Ectodermal cell (in vitro differentiated cells): ENCODE data around the gene ANKIB1.

ENCODE experiments used
- H3K27ac ChIP-seq: 2 replicates; pipeline ENCODE4 v1.7.0; 2013; ENCODE audit warnings: mild to moderate bottlenecking, low read depth, low read length; ENCODE audit not compliant: insufficient read depth, poor library complexity, severe bottlenecking
- H3K27me3 ChIP-seq: 2 replicates; pipeline ENCODE4 v1.7.0; 2013; ENCODE audit warnings: mild to moderate bottlenecking, low read length; ENCODE audit not compliant: insufficient read depth, control insufficient read depth, poor library complexity, severe bottlenecking
- H3K36me3 ChIP-seq: one replicate; pipeline ENCODE4 v1.7.0; 2013; ENCODE audit warnings: low read length; ENCODE audit not compliant: control insufficient read depth, insufficient read depth
- H3K4me1 ChIP-seq: one replicate; pipeline ENCODE4 v1.7.0; 2013; ENCODE audit warnings: low read length; ENCODE audit not compliant: control insufficient read depth, insufficient read depth
- H3K4me3 ChIP-seq: 2 replicates; pipeline ENCODE4 v1.7.0; 2013; ENCODE audit warnings: low read depth, low read length, control low read depth; ENCODE audit not compliant: insufficient read depth
- H3K9me3 ChIP-seq: 2 replicates; pipeline ENCODE4 v1.7.0; 2013; ENCODE audit warnings: mild to moderate bottlenecking, low read length, moderate library complexity; ENCODE audit not compliant: control insufficient read depth
- WGBS, 2 experiments: methylation state at CpG; one replicate each; pipeline ENCODE4 v1.1.7; 2013; ENCODE audit warnings: missing lambda C conversion rate in 2 of 2; 5-methylcytosine and 5-hydroxymethylcytosine counted together

The ANKIB1 gene

DNA sequence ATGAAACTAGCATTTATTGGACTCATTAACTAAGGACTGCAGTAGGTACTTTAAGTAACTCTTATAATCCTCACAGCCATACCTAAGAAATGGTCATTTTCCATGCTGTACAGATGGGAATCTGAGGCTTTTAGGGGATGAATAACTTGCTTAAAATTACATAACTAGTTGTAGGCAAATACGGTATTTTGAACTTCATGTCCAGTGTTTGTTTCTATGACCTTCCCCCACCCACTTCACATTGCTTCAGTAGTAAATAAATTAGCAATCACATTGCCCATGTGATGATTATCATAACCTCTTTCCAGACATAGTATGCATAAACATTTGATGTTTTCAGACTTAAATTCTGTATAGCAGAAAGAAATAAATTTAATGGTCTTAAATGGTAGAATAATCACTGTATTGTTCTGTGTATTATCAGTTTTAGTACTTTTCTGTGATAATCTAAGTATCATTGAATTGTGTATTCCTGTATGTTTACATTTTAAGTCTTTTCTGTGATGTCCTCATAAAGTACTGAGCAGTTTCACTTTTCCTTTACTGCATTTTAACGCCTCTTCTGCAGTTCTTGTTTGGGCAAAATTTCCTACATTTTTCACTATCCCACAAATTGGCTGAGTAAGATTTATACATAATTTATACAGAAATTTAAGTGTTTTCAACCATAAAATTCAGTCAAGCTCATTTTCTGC is 48.3 kb downstream of the ANKIB1 start:
- WGBS, 2 experiments = 97 to 100% methylated on average over 1 to 2 of the region's 2 CpGs

DNA sequence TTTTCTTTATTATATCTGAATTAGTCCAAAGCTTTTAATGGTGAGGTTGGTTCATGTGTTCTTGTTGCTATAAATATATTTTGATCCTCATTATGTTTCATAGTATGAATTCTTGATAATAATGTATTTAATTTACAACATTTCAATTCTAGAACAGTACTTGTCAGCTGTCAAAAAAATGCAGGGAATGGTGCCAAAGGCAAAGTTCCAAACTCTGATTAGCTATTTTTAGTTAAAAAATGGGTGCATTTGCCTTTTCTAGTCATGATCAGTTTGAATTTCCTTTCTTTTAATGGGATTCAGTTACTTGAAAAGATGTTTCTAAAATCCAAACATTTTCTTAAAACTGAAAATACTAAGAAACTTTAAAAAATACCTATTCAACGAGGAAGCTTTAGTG is 49.6 kb downstream of the ANKIB1 start:
- no peaks in the 10 kb centered on the region for H3K4me1 ChIP-seq
- WGBS, 2 experiments = 100% methylated on average over 1 of the region's 1 CpG; no CpG with 5 or more reads in 1 of the 2 experiments
- no peak overlapping the region for H3K4me3 ChIP-seq
- no peaks in the 10 kb centered on the region for H3K9me3 ChIP-seq
- H3K27ac ChIP-seq = no peak overlapping the region
- no peaks in the 10 kb centered on the region for H3K36me3 ChIP-seq
- H3K27me3 ChIP-seq = no peaks in the 10 kb centered on the region

More for the DNA sequence above, 48.3 kb downstream of the ANKIB1 start:
- H3K36me3 ChIP-seq = no peaks in the 10 kb centered on the region
- no peak overlapping the region for H3K27ac ChIP-seq
- H3K4me3 ChIP-seq = no peak overlapping the region
- H3K27me3 ChIP-seq = no peaks in the 10 kb centered on the region
- H3K9me3 ChIP-seq = no peaks in the 10 kb centered on the region
- no peaks in the 10 kb centered on the region for H3K4me1 ChIP-seq

DNA sequence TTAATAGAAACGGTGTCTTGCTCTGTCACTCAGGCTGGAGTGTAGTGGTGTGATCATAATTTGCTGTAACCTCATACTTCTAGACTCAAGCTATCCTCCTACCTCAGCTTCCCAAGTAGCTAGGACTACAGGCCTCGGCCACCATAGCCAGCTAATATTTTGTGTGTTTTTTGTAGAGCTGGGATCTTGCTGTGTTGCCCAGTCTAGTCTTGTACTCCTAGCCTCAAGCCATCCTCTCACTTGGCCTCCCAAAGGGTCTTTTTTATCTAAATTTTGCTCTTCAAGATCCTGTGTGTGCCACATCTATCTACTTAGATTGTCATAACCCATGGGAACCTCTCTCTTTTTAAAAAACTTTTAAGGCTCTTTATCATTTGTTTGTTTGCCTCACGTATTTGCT is 50.5 kb downstream of the ANKIB1 start:
- Histone ChIP-seq H3K27ac (no peak overlapping the region), H3K9me3 (no peaks in the 10 kb centered on the region), H3K36me3 (no peaks in the 10 kb centered on the region), H3K4me3 (no peak overlapping the region), H3K27me3 (no peaks in the 10 kb centered on the region), H3K4me1 (no peaks in the 10 kb centered on the region)
- WGBS, 2 experiments = 100% methylated on average over 2 of the region's 3 CpGs; no CpG with 5 or more reads in 1 of the 2 experiments

DNA sequence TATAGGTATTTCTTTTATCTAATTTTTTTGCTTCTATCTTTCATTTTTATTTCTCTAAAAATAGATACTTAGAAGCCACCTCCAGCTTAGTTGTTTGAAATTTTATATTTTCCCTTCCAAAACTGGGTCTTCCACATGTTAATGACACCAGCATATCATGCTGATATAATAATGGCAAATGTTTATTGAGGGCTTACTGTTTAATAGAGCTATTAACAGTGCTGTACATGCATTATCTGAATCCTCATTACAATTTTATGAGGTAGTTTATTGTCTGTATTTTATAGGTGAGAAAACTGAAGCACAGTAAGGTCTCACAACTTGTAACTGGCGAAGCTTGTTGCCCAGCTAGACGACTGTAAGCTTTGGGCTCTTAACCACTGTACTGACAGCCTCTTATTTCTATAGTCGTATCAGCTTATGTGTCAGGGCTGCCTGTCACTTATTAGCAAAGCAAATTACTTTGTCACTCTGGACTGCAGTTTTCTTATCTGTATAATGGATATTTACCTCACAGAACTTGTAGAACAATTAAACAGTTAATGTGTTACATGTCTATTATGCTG is 51.2 kb downstream of the ANKIB1 start:
- Histone ChIP-seq H3K4me3 (no peak overlapping the region), H3K36me3 (no peaks in the 10 kb centered on the region), H3K4me1 (no peaks in the 10 kb centered on the region), H3K27me3 (no peaks in the 10 kb centered on the region), H3K9me3 (no peaks in the 10 kb centered on the region), H3K27ac (no peak overlapping the region)
- WGBS, 2 experiments = 92 to 96% methylated on average over 3 of the region's 3 CpGs

DNA sequence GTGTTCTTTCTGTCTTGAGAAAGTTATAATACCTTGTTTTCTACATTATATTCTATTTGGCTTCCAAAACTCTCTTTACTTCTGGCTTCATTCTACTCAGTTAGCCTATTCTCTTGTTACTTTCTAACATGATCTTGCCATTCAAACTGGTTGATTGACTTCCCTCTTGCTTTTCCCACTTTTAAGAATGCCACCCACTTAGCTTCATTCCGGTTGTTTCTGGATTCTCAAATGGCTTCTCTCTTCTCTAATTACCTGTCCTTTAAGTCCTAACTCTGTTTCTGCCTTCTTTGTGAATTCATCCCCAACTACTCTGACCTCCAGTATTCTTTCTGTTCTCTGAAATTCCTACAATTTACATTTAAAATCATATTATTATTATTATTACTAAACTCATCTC is 52.0 kb downstream of the ANKIB1 start:
- no peaks in the 10 kb centered on the region for H3K36me3 ChIP-seq
- no peak overlapping the region for H3K4me3 ChIP-seq
- no peaks in the 10 kb centered on the region for H3K9me3 ChIP-seq
- 48 to 70% methylated on average over 1 of the region's 1 CpG for WGBS, 2 experiments
- no peaks in the 10 kb centered on the region for H3K27me3 ChIP-seq
- H3K4me1 ChIP-seq = no peaks in the 10 kb centered on the region
- H3K27ac ChIP-seq = no peak overlapping the region

DNA sequence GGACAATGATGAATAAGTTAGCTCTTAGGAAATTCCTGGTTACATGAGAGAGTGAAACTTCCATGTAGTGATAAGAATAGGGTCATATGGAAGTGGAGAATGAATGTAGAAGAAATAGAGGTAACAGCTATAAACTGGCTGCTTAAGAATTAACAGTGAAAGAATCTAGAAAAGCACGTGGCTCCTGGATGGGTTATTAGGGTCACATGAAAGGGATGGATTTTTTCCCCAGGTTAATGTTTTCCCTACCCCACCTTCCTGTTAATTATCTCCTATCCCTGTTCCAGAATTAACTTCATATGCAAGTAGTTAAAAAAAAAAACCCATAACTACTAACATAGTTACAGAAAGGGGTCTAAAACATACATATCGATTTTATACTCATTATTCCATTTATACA is 58.0 kb downstream of the ANKIB1 start:
- 94 to 100% methylated on average over 1 of the region's 2 CpGs for WGBS, 2 experiments
- H3K9me3 ChIP-seq = no peaks in the 10 kb centered on the region
- no peaks in the 10 kb centered on the region for H3K4me1 ChIP-seq
- no peaks in the 10 kb centered on the region for H3K27me3 ChIP-seq
- H3K27ac ChIP-seq = no peak overlapping the region
- H3K4me3 ChIP-seq = no peak overlapping the region
- H3K36me3 ChIP-seq = peaks cover 4% of the 10 kb centered on the region

DNA sequence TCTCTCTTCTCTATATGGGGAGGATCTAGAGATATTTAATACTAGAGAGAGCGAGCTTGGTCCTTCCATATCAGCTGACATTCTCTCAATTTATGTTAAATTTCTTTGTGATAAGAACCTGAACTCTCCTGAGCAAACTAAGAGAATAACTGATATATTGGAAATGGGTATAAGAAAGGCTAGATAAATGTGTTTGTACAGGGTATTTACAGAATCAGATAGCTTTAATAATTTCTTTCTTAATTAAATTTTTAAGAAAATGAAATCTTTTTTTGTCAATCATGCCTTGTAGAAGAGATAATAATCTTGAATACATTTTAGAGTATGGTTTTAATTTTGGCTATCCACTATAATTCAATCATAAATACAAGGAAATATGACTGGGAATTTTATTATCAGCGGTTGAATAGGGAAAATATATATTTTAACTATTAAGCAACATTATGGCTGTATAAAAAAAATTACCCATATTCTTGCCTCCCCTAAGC is 58.7 kb downstream of the ANKIB1 start:
- 100% methylated on average over 1 of the region's 2 CpGs; no CpG with 5 or more reads in 1 of the 2 experiments for WGBS, 2 experiments
- Histone ChIP-seq H3K36me3 (peaks cover 4% of the 10 kb centered on the region), H3K27me3 (no peaks in the 10 kb centered on the region), H3K27ac (no peak overlapping the region), H3K4me1 (no peaks in the 10 kb centered on the region), H3K9me3 (no peaks in the 10 kb centered on the region), H3K4me3 (no peak overlapping the region)

DNA sequence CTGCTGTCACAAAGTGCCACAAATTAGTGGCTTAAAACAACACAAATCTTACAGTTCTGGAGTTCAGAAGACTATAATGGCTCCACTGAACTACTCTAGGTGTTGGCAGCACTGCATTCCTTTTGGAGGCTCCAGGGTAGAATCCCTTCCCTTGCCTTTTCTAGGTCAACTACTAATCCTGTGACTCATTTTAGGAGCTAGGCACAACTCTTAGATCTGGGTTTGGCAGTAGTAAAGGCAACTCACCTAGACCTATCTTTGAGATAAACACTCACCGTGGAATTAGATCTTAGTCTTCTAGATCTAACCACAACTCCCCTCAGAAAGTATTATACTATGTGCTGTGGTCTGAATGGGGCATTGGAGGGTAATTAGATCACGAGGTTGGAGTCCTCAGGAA is 60.4 kb downstream of the ANKIB1 start:
- Histone ChIP-seq H3K27ac (no peak overlapping the region), H3K36me3 (peaks cover 4% of the 10 kb centered on the region), H3K4me1 (no peaks in the 10 kb centered on the region), H3K4me3 (no peak overlapping the region), H3K9me3 (no peaks in the 10 kb centered on the region), H3K27me3 (no peaks in the 10 kb centered on the region)
- 95 to 100% methylated on average over 2 of the region's 2 CpGs for WGBS, 2 experiments

DNA sequence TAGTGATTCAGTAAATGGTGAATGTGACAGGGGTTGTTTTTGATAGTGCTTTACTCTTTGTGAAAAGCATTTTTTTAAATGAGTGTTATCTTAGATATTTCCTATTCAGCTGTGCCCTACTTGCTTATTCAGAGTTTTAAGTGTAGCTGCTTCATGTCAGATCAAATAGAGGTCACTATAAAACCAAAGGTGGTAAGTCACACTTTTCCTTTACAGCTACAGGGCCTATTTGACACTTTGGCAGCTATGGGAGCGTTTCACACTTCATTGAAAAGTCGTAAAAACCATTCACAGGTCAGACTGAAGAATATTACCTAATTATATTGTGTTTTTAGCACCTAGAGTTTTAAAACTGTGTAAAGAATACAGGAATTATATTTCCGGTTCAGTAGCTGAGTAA is 67.3 kb downstream of the ANKIB1 start:
- Histone ChIP-seq H3K27me3 (no peaks in the 10 kb centered on the region), H3K27ac (no peak overlapping the region), H3K4me1 (no peaks in the 10 kb centered on the region), H3K4me3 (no peak overlapping the region), H3K36me3 (peaks cover under 1% of the 10 kb centered on the region), H3K9me3 (no peaks in the 10 kb centered on the region)
- WGBS, 2 experiments = 93 to 100% methylated on average over 2 to 3 of the region's 3 CpGs

DNA sequence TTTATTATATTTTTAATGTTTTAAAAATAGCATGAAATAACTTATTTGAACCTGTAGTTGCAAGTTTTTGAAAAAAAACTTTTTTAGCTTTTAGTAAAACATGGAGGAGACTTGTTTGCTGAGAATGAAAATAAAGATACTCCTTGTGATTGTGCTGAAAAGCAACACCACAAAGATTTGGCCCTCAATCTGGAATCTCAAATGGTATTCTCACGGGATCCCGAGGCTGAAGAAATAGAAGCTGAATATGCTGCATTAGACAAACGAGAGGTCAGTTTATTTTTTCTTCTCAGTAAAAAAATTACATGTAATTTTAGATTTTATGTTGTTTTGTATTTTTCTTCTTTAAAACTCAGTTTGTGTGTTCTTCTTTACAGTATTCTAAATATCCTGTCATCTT is 73.5 kb downstream of the ANKIB1 start:
- Histone ChIP-seq H3K9me3 (no peaks in the 10 kb centered on the region), H3K27me3 (no peaks in the 10 kb centered on the region), H3K4me1 (no peaks in the 10 kb centered on the region), H3K27ac (no peak overlapping the region), H3K36me3 (no peaks in the 10 kb centered on the region), H3K4me3 (no peak overlapping the region)
- WGBS, 2 experiments = 91 to 97% methylated on average over 2 to 3 of the region's 3 CpGs
